ENCODE data around the gene DPF3.

DNA sequence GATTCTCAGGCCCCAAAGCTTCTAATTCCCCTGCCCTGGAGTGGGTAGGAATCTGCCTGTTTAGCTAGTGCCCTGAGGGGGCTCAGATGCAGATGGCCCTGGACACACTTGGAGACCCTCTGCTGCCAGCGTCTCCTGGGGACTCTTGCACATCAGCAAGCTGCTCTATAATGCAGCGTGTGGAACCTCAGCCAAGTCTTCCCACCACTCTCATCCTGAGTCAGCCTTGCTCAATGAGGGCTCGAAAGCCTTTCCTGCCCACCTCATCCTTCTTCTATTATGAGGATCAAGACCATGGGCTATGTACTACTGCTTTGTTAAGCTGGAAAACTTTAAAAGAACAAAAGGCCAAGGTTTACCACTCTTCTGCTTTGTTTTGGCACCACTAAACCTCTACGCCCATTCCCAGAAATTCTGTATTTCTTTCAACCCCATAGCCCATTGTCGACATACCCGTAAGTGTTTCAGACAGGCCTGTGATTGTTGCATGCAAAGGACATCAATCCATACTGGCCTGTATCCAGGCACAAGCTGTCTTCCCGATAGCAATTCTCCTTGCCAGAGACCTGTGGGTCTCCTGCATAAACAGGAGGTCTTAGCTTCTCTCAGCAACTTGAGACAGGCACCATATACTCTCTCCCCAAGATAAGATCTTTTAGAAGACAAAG lies 246.9 kb downstream of the DPF3 start:
- TF ChIP-seq, protein P1, sequence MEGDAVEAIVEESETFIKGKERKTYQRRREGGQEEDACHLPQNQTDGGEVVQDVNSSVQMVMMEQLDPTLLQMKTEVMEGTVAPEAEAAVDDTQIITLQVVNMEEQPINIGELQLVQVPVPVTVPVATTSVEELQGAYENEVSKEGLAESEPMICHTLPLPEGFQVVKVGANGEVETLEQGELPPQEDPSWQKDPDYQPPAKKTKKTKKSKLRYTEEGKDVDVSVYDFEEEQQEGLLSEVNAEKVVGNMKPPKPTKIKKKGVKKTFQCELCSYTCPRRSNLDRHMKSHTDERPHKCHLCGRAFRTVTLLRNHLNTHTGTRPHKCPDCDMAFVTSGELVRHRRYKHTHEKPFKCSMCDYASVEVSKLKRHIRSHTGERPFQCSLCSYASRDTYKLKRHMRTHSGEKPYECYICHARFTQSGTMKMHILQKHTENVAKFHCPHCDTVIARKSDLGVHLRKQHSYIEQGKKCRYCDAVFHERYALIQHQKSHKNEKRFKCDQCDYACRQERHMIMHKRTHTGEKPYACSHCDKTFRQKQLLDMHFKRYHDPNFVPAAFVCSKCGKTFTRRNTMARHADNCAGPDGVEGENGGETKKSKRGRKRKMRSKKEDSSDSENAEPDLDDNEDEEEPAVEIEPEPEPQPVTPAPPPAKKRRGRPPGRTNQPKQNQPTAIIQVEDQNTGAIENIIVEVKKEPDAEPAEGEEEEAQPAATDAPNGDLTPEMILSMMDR (conservative IDR thresholded peaks at IDR 0.05), result no peak
- TF ChIP-seq EZH2 (IDR thresholded peaks at IDR 0.05; ENCODE audit: low read depth), result no peak
